HPDE6-E6E7 (cell line): ENCODE data around the gene DSCAML1.

ENCODE experiments used
- DNase-seq: peaks from one replicate; pipeline ENCODE4 v3.0.0; 2011; ENCODE audit warnings: missing footprints; ENCODE audit errors: extremely low spot score

The DSCAML1 gene

DNA sequence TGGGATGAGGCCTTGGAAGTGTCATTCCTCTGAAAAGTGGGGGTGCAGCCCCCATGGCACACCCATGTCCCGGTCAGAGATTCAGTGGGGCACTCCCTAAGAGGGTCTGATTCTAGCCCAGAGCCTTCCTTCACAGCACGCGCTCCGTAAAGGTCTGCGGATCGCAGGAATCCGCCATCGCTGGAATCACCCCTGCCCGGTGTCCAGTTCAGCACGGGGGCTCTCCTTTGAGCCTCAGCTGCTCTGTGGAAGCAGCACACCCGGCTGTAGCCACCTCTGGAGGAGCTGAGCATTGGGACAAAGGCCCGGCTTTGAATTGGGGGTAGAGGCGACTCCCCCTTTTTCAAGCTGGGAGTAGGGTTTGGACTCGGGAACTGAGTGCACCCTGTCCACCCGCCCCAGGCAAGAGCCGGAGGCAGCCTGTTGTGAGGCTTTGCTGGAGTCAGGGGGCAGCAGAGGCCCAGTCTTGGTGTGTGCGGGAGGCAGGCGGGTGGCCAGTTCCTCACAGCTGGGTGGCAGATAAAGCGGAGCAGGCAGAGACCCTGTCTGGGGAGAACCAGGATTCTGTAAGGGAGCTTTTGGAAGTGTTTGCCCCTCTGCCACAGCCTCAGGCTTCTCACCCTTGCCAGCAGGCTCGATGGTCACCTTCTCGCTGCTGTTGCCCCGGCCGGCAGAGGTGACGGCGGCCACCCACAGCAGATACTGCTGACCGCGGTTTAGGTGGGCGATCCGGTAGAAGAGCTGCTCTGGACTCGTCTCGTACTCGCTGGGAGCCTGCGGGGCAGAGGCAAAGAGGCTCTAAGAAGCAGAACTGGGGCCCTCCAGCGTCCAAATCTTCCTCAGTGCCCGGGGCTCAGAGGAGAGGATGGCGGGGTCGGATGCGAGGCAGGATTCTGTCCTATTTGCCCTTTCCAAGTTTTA is 353.5 kb downstream of the DSCAML1 start:
- DNase-seq: no peak

DNA sequence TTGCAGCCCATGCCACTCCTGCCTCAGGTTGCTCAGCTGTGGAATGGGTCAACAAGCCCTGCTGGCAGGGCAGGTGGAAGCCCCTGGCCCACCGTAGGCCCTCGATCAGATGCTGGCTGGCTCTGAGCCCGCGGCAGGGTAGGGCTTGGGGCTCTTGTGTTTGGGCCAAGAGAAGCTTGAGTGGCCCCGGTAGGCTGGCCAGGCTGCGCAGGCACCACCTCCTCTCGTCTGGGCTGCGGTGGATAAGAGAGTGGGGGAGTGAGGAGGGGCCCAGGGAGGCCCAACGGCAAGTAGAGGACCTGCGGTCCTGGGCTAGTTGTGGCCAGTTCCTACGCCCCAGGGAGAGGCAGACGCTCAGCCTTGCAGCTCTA is 354.2 kb downstream of the DSCAML1 start:
- no peak for DNase-seq

DNA sequence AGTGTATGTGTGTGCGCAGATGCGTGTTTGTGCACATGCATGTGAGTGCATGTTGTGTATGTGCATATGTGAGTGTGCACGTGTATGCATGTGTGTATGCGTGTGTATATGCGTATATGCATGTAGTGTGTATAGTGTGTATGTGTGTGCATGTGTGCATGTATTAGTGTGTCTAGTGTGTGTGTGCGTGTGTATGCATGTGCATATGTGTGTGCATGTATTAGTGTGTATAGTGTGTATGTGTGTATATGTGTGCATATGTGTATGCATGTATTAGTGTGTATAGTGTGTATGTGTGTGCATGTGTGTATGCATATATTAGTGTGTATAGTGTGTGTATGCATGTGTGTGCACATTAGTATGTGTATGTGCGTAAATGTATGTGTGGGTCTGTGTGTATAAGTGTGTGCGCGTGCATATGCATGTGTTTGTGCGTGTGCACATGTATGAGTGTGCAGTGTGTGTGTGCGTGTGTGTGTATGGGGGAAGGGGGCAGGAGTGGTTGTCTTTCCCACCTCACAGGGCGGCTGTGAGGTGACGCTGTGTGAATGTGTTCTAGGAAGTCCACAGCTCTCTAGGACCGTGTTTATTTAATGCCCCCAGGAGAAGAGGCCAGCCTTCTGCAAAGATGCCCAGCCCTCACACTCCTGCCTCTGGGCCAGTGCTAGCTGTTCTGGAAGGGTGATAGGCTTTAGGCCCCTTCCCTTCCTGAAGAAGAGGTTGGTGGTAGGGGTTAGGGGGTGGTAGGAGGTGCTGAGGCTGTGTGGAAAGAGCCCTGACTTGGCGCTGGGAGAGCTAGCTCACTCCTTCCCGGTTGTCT is 354.8 kb downstream of the DSCAML1 start:
- no peak for DNase-seq

DNA sequence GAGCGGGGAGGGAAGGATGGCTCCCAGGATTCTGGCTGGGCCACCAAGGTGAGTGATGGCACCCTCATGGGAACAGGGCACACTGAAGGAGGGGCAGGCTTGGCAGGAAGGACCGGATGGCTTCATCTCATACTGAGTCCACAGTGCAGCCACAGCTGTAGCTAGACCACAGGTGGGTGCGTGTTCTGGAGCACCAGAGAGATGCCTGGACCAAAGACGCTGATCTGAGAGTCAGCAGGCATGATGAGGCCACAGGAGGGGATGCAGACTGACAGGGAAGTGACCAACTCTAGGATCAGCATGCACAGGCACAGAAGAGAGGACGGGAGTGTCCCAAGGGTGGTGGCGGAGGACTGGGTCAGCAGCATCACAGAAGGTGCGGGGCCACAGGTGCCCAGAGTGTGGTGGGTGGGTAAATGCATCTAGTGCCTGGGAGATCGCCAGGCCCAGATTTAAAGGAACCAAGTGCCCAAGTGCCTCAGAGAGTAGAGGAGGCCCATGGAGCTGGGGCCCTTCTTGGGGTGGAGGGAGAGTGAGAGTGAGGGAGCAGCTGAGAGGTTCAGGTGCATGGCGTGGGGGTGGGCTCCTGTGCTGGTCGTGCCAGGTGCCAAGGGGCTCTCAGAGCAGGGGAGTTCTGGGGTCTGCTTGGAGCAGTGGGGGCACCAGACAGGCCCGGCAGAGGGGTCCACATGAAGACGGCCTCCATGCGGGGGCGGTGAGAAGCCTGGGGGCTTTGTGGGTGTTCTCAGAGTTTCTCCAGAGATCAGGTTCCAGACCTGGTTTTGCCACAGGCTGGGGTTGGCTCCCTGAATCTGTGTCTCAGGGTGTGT is 355.7 kb downstream of the DSCAML1 start:
- no peak for DNase-seq

DNA sequence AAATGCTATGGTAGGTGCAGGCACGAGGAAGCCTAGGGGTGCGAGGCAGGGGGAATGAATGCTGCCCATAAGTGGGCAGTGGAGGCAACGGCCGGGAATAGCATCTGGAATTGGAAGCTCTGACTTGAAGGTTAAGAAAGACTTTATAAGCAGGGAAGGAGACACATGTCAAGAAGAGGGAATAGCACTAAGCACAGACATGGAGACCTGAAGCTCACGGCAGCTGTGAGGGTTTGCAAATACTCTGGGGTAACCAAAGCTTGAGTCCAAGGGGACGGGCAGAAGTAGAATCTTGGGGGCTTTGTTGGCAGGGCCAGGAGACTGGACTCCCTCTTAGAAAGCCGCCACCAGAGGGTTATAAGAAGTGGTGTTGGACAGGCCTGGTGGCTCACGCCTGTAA is 356.8 kb downstream of the DSCAML1 start:
- no peak for DNase-seq

DNA sequence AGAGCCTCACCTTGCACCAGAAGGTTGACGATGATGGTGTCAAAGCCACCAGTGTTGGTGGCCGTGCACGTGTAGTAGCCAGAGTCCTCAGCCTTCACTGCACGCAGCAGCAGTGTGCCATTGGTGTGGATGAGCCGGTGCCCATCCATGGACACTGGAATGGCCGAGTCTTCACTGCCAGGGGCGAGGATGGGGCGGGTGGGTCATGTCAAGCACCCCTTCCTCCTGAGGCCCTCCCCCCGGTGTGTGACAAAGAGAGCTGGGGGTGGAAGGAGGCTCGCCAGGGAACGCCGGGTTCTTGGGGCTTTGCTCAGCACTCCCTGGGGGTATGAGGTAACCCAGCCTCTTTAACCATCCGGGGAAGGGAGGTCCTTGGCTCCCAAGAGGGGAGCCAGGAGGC is 357.8 kb downstream of the DSCAML1 start:
- no peak for DNase-seq

DNA sequence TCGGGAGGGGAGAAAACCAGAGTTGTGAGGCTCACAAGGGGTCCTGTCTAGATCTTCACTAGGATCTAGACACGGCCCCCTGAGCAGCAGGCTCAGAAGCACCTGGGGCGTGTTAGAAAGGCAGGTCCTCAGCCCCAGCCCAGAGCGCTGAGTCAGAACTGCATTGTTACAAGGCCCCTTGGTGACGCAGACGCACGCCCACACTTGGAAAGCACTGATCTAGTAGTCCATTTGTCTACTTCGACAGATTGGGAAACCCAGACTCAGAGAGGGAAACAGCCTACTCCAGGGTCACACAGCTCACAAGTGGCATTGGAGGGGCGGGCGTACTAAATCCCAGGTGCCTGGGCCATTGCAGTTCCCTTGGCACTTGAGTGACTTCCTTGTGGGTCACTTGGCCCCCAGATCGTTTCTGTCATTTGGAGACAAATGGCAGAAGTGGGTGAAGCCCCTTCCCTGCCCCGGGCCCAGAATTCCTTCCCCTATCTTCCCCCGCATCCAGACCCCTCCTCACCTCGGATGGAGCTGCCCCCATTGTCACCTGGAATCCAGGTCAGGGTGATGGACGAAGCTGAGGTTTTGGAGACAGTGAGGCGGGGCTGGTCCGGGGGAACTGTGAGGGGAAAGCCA is 358.5 kb downstream of the DSCAML1 start:
- DNase-seq: peak; percentile 39

DNA sequence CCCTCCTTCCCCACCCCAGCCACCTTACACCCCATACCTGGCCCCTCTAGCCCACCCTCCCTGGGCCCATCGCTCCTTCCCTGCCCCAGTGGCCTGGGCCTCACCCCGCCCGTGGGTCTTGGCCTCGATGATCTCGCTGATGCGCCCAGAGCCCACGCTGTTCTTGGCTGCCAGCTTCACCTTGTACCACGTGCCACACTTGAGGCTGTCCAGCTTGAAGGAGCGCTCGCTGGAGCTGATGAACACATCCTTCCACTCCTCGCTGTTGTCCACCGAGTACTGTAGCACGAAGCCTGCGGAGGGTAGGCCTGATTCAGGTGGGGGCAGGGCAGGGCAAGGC is 359.3 kb downstream of the DSCAML1 start:
- no peak for DNase-seq

DNA sequence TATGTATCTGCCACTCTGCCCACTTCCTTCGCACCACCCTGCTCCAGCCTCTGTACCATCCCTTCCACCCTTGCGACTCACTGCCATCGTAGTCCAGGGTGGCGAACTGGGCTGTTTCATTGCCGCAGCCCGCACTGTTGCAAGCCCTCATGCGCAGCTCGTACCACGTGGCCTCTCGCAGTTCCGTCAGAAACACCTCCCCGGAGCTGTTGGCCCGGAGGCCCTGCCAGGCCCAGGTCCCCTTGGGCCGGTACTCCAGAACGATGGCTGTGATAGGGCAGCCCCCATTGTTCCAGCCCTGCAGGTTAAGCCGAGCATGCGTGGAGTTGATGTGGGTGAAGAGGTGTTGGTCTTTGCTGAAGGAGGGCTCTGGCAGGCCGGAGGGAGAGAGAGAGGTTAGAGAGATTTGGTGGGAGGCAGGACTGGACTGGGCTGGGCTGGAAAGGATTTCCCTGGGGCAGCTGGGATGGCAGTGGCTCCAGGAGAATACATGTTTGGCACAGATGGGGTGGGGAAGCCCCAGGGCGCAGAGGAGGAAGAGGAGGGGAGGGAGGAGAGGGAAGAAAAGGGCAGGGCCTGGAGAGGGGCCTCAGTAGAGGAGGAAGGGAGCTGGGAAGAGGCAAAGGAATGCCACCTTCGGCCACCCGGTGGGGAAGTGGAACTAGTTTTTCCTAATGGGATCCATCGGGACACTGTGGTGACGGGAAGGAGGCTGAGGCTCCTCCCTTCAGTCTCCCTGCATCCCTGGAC is 359.8 kb downstream of the DSCAML1 start:
- no peak for DNase-seq

DNA sequence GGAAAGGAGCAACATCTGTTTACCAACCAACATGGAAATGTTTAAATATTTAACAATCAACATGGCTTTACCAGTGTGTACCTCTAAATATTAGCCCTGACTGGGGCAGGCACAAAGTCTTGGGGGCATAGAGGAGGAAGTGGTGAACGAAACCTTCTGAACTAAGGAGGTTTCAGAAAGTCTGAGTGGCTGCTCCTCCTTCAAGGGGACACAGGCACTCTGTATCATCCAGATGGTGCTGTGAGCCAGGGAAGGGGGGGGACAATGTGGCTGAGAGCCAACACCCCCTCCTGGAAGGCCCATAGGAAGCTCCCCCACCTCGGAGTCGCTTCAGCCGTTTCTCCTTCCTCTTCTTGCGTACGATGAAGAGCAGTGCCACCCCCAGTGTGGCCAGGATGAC is 361.7 kb downstream of the DSCAML1 start:
- DNase-seq: no peak

DNA sequence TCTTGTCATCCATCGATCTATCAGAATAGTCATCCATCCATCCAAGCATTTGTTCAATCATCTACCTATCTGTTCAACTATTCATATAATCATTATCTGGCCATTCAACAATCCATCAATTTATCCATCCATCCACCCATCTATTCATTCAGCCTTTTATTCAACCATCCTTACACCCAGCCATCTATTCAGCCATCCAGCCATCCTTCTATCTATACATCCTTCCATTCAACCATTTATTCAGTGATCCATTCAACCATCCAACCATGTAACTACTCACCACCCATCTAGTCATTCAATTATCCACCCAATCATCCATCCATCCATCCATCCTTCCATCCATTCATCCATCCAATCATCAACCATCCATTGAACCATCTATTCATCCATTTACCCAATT is 362.5 kb downstream of the DSCAML1 start:
- DNase-seq: no peak

DNA sequence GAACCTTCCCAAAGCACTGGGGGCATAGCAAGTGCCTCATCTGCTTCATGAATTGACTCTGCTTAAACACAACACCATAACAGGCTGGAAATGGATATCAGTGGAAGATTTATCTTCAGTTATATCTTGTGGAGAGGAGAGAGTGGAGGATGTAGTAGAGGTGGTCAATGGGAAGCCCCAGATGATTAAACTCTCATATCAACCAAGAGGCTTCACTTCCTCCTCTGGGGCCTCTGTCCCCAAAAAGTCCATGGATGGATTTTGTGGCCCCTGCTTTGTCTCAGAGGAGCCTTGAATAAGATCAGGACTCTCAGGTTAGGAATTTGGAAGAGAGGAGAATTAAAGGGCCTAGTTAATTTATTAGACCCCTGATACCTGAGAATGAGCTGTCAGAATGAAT is 363.3 kb downstream of the DSCAML1 start:
- DNase-seq: no peak

DNA sequence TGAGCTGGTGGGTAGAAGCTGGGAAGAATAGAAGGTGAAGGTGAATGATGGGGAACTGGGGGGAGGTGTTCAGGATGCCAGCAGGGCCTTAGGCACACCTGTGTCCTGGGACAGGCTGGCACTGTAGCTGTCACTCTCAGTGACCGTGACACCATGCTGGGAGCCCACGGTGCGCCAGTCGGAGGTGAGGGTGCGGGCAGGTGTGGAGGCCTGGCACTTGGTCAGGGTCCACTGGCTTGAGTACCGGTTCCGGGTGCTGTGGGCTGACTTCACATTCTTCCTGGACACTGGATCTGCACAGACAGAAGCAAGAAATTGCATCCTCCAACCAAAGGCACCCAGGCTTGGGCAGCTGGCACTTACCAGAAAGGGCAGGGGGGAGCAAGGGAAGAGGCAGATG is 365.6 kb downstream of the DSCAML1 start:
- no peak for DNase-seq

DNA sequence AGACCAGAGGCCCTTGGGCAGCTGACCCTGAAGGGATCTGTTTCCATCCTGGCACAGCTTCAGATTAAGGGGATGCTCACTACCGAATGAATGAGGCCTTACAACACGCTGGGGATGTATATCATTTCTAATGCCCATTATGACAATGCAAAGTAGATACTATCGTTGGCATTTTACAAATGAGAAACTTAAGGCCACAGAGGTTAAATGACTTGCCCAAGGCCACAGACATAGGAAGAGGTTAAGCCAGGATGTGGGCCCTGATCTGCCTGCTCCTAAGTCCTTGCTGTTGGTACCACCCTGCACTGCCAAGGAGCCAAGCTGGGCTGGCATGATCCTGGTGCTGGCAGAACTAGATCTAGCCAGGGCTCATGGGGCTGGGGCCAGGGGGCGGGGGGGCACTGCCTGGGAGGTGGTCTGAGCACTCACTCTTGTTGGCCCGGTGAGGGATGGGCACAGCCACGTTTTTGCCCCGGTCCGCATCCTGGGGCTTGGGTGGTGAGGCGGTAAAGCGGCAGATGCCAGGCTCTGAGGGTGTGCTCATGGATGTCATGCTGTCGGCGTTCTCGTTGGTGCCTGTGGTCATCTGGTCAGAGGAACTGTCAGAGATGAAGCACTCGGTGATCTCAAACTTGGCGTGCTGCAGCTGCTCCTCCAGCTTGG is 366.6 kb downstream of the DSCAML1 start:
- no peak for DNase-seq

DNA sequence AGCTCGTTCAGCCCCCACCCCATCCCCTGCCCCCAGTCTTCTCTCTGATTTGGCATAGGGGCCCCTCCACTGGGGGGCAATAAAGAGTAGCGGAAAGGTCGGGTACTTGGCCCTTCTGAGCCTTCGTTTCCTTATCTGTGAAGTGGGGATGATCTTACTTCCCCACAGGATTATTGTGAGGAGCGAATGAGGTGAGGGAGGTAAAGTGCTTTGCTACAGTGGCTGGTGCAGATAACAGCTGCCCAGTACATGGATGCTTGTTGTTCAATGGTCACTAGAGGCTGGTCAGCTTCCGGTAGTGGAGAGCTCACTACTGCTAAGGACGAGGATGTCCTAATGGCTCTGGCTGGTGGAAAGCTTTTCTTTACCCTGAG is 368.2 kb downstream of the DSCAML1 start:
- DNase-seq: no peak

DNA sequence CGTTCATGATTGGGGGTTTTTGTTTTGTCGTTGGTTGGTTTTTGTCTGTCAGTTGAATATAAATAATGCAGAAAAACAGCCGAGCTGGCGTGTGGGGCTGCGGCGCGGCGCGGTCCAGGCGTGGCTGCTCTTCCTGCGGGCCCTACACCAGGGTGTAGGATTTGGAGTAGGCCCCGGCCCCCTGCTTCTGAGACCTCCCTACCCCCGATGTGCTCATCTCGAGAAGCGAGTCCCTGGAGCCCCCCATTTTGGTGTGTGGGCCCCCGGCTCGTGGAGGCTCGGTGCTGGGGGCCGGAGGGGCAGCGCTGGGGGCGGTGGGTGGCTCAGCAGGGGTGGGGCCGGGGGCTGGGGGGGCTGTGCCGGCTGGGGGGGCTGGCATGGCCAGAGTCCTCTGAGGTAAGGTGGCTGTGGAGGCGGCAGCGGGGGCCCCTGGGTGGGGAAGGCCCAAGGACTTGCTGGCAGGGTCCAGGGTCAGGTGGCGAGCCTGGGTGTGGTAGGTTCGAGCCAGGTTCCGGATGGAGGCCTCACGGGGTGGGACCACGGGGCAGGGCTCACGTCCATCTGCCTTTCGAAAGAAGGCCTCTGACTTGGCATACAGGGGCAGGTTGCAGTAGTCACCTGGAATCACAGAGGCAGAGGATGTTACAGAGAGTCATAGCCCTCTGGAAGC is 368.7 kb downstream of the DSCAML1 start:
- no peak for DNase-seq

DNA sequence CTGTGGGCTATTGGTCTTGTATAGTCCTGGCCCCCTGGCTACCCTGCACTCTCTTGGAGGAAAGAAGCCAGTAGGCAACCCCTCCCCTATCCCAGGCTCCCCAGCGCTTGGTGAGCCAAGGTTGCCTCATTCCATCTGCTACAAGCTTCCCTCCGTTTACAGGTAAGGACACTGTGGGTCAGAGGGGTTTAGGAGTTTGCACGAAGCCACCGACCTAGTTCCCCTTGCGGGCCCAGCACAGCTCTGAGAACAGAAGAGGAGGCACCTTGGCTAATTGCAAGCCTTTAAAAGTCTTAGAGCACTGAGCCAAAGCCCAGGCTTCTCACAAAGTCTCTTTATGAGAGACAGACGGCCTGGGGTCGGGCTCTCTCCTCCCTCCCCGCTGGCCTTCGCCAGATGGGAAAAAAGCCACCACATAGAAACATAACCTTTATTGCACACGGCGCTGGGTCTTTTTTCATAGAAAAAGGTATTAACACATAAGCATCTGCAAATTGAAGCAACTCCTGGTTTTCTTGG is 369.6 kb downstream of the DSCAML1 start:
- DNase-seq: no peak

DNA sequence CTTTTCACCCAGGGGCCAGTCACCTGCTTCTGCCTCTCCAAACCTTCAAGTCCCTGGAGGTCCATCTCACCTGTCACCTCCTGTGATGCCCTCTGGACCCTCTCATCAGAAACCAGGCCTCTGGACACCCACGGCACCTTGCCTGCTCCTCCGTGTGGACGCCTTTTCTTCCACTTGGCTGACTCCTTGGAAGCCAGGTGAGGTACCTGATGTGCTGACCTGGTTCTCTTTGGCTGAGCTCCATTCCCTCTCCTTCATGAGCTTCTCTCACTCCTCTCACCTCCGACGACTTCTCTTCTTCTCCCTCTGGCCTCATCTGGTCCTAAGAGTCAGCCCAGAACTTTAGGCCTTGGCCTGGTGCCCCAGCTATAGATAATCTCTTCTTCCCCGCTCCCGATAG is 370.1 kb downstream of the DSCAML1 start:
- no peak for DNase-seq

DNA sequence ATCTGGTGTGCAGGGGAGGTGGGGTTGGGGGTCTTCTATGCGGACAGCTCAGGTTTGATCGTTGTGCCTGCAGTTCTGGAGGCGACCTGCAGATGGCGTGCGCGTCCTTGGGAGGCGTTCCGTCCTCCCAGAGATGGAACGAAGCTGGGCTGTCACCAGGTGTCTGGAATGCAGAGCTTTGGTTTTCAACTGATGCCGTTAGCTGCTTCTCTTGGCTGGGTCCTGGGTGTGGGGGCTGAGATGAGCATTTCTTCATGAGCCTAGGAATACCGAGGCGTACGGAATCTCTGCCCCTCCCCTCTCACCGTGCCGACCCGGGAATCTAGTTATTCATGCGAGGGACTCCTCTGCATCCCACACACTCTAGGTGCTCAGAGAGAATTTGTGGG is 370.7 kb downstream of the DSCAML1 start:
- peak; percentile 62 for DNase-seq
